HG02970 (cell line): ENCODE measurements around the gene FOXP1.

Source experiments
- ATAC-seq: cut with Tn5 transposase; IDR thresholded peaks from one replicate; pipeline ENCODE4 v1.9.1; 2021; ENCODE audit warnings: mild to moderate bottlenecking, moderate library complexity, moderate number of reproducible peaks; ENCODE audit not compliant: unreplicated experiment, low FRiP score

The FOXP1 gene

GRCh38 chr3:71254281-71255057 lies 329.1 kb downstream of the FOXP1 start:
- ATAC-seq: no peak

- no peak for ATAC-seq
These were observed 330.4 kb downstream of the FOXP1 start for GRCh38 chr3:71253169-71253568.

- no peak for ATAC-seq
These were observed 331.1 kb downstream of the FOXP1 start for GRCh38 chr3:71252466-71252865.

GRCh38 chr3:71251156-71251775 lies 332.3 kb downstream of the FOXP1 start:
- ATAC-seq: no peak

- ATAC-seq: no peak
These were observed 333.5 kb downstream of the FOXP1 start for GRCh38 chr3:71250026-71250425.

- no peak for ATAC-seq
These were observed 335.6 kb downstream of the FOXP1 start for GRCh38 chr3:71247958-71248335.

GRCh38 chr3:71247221-71247957 lies 336.1 kb downstream of the FOXP1 start:
- ATAC-seq: no peak

GRCh38 chr3:71245971-71246880 lies 337.3 kb downstream of the FOXP1 start:
- no peak for ATAC-seq

- no peak for ATAC-seq
These were observed 338.6 kb downstream of the FOXP1 start for GRCh38 chr3:71244826-71245488.

- no peak for ATAC-seq
These were observed 339.2 kb downstream of the FOXP1 start for GRCh38 chr3:71244153-71244825.

- ATAC-seq: no peak
These were observed 340.3 kb downstream of the FOXP1 start for GRCh38 chr3:71243229-71243628.

- no peak for ATAC-seq
These were observed 341.5 kb downstream of the FOXP1 start for GRCh38 chr3:71241981-71242560.

GRCh38 chr3:71241246-71241901 lies 342.2 kb downstream of the FOXP1 start:
- ATAC-seq: no peak

- ATAC-seq: no peak
These were observed 343.5 kb downstream of the FOXP1 start for GRCh38 chr3:71240034-71240433.

GRCh38 chr3:71238355-71238757 lies 345.2 kb downstream of the FOXP1 start:
- ATAC-seq: no peak

- no peak for ATAC-seq
These were observed 345.9 kb downstream of the FOXP1 start for GRCh38 chr3:71237672-71238071.

- ATAC-seq: no peak
These were observed 347.7 kb downstream of the FOXP1 start for GRCh38 chr3:71235846-71236245.

- no peak for ATAC-seq
These were observed 350.6 kb downstream of the FOXP1 start for GRCh38 chr3:71232895-71233294.
